Motor neuron (in vitro differentiated cells): ENCODE data around the gene SIRT5. TPM values are rescaled to one million over a fixed set of nuclear protein-coding genes. Genes with fewer than 3 reads are reported as not detected.

Source experiments
- ATAC-seq, 8 experiments: fragments of 200-7000 bp; cut with Tn5 transposase; replicated peaks in 6 of 8; 2 replicates each; pipeline ENCODE4 v1.8.0; 2021; ENCODE audit warnings: mild to moderate bottlenecking in 8 of 8, moderate library complexity in 8 of 8
- H3K27ac ChIP-seq, 2 donors: fragments of 250-450 bp; sonication (Bioruptor Pico); 2 replicates each; pipeline ENCODE4 v1.9.0; 2021; ENCODE audit warnings: antibody characterized with exemption in 2 of 2, mild to moderate bottlenecking in 2 of 2, moderate library complexity in 1 of 2
- H3K4me1 ChIP-seq, 2 donors: fragments of 250-450 bp; sonication (Bioruptor Pico); replicated peaks in 1 of 2; 2 replicates each; pipeline ENCODE4 v1.6.1; 2021; ENCODE audit warnings: antibody characterized with exemption in 2 of 2, mild to moderate bottlenecking in 2 of 2, moderate library complexity in 1 of 2
- H3K4me3 ChIP-seq, 5 donors: fragments of 250-450 bp; sonication (Bioruptor Pico); 2 replicates each; pipeline ENCODE4 v1.9.0; 2021; ENCODE audit warnings: antibody characterized with exemption in 5 of 5, mild to moderate bottlenecking in 5 of 5, moderate library complexity in 4 of 5
- WGBS, 10 experiments: fragments of 450-650 bp; shearing (Covaris generic); methylation state at CpG; one replicate each; pipeline ENCODE4 v1.0.0; 2022; 5-methylcytosine and 5-hydroxymethylcytosine counted together
- in situ Hi-C, 9 experiments: fragments of 400-800 bp; cut with MboI; loops; one replicate each; pipeline ENCODE4 v1.15.0; 2021; ENCODE audit warnings: low sequenced_read_pairs in 9 of 9, low pct_unique_long_range_greater_than_20kb in 2 of 9; ENCODE audit not compliant: unreplicated experiment in 9 of 9
- total RNA-seq, 8 experiments: library from RNA; unstranded; fragments of 300-600 nt; gene quantifications; 2 replicates each; pipeline versions ENCODE4 v1.2.3 to v1.2.4, GENCODE V29; 2022

SIRT5 gene
- 10 to 100 TPM in 3 of 8 experiments, 1 to 10 TPM in 5; 6.5 to 13.8 (median 9.6) TPM for total RNA-seq

DNA sequence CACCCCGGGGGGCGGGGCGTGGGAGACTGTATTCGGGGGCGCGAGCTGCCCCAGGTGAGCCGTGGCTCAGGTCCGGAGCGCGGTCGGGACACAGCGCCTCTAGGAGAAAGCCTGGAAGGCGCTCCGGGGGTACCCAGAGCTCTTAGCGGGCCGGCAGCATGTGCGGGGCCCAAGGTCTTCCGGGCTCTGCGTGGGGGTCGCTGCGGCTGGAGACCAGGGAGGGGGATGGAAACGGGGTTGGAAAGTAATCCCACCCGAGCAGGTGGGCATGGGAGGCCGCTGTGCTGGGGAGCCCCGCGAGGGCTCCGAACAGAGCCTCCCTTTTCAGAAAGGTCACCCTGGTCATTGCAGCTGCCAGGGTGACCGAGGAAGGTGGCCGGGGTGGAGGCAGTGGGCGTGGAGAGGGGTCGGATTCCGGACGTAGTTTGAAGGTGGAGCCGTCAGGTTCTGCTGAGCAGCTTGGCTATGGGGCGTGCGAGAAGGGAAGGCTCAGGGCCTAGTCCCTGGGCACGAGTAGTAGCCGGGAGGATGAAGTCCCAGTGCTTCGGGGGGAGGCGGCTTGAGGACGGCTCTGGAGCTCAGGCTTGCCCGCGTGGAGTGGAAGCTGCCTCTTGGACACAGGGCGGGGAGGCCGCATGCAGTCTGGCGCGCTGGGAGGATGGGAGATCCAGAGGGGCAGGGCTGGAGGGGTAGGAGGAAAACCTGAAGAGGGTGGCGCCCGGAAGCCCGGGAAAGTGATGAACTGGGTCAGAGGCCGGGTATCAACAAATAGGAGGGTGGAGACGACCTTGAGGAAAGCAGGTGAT is at the start of gene SIRT5:
Gene SIRT5, plus strand, starts transcription at position 31 of the 806 bp plus-strand sequence. CDS start 9,510 bp downstream, outside the sequence.
- ATAC-seq: peak; percentile 44 to 83 (median 58)
- peak within 1 kb of the TSS; percentile 56 to 78 (median 67) for H3K4me3 ChIP-seq
- 0 to 2% (median 0%) methylated on average over 1 to 14 of the region's 52 CpGs; no CpG with 5 or more reads in 1 of the 10 experiments for WGBS, 10 experiments
- peak within 1 kb of the TSS; percentile 64 to 81 for H3K27ac ChIP-seq
- in situ Hi-C loops: loop anchor here in 3 of 9 experiments (10.0 to 25.0 kb wide), 2 partner anchors 230 to 237 kb away; partner anchors contain the start of gene TBC1D7 (in 2 of the 3)
- H3K4me1 ChIP-seq: peaks cover 5 to 6% of the 10 kb centered on the region in 2 donors

DNA sequence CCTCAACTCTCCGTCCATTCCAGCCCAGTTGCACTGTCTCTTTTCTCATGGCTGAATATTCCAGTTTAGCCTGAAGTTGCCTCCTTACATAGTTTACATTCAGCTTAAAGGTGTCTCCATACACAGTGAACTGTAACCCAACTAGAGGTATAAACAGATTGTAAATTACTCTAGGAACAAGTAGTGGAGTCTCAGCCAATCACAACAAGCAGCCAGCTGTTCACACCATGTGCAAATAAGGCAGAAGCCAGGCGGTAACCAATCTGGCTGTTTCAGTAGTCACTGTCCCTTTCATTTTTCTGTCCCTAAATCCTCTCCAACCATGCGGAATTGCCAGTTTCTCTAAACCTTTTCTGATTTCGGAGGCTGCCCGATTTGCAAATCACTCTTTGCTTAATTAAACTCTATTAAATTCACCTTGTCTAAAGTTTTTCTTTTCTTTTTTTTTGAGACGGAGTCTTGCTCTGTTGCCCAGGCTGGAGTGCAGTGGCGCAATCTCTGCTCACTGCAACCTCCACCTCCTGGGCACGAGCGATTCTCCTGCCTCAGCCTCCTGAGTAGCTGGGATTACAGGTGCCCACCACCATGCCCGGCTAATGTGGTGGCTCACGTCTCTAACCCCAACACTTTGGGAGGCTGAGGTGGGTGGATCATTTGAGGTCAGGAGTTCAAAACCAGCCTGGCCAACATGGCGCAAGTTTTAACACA is 49.4 kb upstream of the SIRT5 start:
- in situ Hi-C loops: loop anchor here in 1 of 9 experiments (25.0 kb wide), 1 partner anchor 188 kb away; the partner anchor contains the start of gene TBC1D7
- H3K4me3 ChIP-seq: no peak overlapping the region
- H3K27ac ChIP-seq: no peak overlapping the region
- WGBS, 10 experiments: 83 to 100% (median 95%) methylated on average over 2 to 12 of the region's 12 CpGs
- peak in 1 of 8 experiments; percentile 18 for ATAC-seq
- H3K4me1 ChIP-seq: no peaks in the 10 kb centered on the region

DNA sequence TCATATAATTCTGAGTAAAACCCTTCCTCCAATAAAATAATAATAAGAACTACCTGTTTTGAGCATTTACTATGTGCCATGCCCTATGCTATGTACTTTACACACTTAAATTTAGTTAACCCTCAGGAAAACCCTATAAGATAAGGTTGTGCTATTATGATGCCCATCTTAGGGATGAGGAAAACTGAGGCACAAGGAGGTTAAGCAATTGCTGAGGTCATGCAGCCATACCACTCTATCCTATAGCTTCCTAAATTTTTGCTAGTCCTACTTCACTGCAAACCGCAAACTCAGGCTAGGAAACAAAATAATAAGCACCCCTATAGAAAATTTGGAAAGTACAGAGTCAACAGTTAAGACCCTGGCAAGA is 48.1 kb upstream of the SIRT5 start:
- H3K4me3 ChIP-seq: no peak overlapping the region
- no peak for ATAC-seq
- H3K4me1 ChIP-seq: no peaks in the 10 kb centered on the region
- WGBS, 10 experiments: 88 to 100% (median 100%) methylated on average over 1 of the region's 1 CpG; no CpG with 5 or more reads in 4 of the 10 experiments
- in situ Hi-C loops: loop anchor here in 1 of 9 experiments (25.0 kb wide), 1 partner anchor 189 kb away; the partner anchor contains the start of gene TBC1D7
- H3K27ac ChIP-seq: no peak overlapping the region

DNA sequence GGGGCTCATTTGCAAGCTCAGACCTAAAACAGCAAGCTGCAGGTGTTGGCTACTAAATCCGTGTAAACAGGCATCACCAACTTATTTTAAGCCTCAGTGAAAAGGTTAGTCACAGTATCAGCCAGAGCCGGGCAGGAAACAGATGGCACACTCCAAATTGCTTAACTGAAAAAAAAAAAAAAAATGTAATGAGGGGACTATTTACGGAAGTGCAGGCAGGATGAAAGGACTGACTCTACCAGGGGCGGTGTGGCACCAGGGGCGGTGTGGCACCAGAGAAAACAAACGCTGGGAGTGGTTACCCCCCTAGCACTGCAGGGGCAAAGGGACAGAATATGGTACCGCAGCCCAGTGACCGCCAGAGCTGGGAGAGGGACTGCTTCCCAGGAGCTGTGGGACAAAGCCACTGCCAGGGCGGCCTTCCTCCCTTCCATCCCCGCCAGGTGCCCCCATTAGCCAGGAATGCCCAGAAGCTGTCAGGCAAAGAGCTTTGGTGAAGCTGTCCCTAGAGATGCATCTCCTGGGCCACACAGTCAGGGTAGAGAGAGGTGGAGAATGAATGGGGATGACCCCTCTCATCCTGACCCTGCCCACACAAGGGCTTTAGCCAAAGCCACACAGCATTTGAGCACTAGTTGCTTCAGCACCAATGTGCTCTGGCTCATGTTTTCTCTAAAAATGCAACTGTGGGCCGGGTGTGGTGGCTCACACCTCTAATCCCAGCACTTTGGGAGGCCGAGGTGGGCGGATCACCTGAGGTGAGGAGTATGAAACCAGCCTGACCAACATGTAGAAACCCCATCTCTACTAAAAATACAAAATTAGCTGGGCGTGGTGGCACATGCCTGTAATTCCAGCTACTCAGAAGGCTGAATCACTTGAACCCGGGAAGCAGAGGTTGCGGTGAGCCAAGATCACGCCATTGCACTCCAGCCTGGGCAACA is 47.4 kb upstream of the SIRT5 start:
- in situ Hi-C loops: loop anchor here in 1 of 9 experiments (25.0 kb wide), 1 partner anchor 190 kb away; the partner anchor contains the start of gene TBC1D7
- WGBS, 10 experiments: 40 to 100% (median 89%) methylated on average over 1 to 13 of the region's 17 CpGs; no CpG with 5 or more reads in 1 of the 10 experiments
- no peaks in the 10 kb centered on the region for H3K4me1 ChIP-seq
- ATAC-seq: no peak
- no peak overlapping the region for H3K27ac ChIP-seq
- H3K4me3 ChIP-seq: no peak overlapping the region

DNA sequence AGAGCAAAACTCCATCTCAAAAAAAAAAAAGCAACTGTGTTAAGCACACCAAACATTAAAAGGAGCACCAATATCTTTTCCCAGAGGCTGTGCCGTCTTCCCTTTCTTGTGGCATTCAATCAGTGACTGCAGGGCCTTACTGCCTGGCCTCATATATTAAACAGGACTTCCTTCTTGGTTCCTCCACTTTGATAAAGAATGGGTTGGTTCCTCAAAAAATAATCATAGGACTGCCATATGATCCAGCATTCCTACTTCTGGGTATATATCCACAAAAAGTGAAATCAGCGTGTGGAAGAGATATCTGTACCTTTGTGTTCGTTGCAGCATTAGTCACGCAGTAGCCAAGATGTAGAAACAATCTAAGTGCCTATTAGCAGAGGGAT is 46.7 kb upstream of the SIRT5 start:
- Histone ChIP-seq H3K27ac (no peak overlapping the region), H3K4me1 (no peaks in the 10 kb centered on the region), H3K4me3 (no peak overlapping the region)
- ATAC-seq: no peak
- in situ Hi-C loops: loop anchor here in 1 of 9 experiments (25.0 kb wide), 1 partner anchor 190 kb away; the partner anchor contains the start of gene TBC1D7
- 75 to 100% (median 96%) methylated on average over 1 to 4 of the region's 4 CpGs; no CpG with 5 or more reads in 5 of the 10 experiments for WGBS, 10 experiments

DNA sequence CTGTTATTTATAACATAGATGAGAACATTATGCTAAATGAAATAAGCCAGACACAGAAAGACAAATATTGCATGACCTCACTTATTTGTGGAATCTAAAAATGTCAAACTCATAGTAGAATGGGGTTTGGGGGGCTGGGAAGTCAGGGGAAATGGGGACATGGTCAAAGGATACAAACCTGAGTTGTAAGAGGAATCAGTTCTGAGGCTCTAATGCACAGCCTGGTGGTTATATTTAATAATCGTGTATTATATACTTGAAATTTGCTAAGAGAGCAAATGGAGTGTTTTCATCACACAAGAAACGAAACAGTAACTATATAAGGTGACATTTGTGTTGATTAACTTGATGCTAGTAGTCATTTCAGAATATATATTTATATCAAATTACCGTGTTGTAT is 46.2 kb upstream of the SIRT5 start:
- WGBS, 10 experiments: 49 to 100% (median 83%) methylated on average over 1 to 3 of the region's 3 CpGs
- H3K27ac ChIP-seq: no peak overlapping the region
- in situ Hi-C loops: loop anchor here in 1 of 9 experiments (25.0 kb wide), 1 partner anchor 191 kb away; the partner anchor contains the start of gene TBC1D7
- no peak overlapping the region for H3K4me3 ChIP-seq
- no peaks in the 10 kb centered on the region for H3K4me1 ChIP-seq
- ATAC-seq: no peak

DNA sequence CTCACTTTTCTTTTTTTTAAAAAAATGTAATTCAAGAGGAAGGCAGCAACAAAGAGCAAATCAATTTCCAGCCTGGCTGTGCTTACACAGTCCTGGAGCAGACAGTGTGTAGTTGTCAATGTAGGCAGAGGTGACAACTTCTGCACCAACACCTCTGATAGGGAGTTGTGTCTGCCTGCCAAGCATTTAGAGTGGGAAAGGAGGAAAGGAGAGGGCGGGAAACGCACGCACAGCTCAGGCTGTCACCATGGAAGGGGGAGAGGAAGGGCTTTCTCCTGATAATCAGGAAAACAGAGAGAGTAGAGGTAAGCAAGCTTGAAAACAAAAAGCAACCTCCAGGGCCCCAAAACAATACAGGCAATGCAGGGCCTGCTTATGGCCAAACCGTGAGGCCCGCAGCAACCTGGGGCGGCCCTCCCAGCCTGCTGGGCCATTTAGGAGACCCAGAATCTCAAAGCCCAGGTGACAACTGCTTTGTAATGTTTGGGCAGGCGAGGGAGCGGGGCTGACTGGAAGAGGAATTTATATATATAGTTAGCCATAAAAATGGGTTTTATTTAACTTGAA is 45.5 kb upstream of the SIRT5 start:
- in situ Hi-C loops: loop anchor here in 1 of 9 experiments (25.0 kb wide), 1 partner anchor 192 kb away; the partner anchor contains the start of gene TBC1D7
- ATAC-seq: peak in 1 of 8 experiments; percentile 19
- 63 to 100% (median 83%) methylated on average over 1 to 8 of the region's 8 CpGs; no CpG with 5 or more reads in 3 of the 10 experiments for WGBS, 10 experiments
- H3K4me1 ChIP-seq: no peaks in the 10 kb centered on the region
- H3K4me3 ChIP-seq: no peak overlapping the region
- no peak overlapping the region for H3K27ac ChIP-seq

DNA sequence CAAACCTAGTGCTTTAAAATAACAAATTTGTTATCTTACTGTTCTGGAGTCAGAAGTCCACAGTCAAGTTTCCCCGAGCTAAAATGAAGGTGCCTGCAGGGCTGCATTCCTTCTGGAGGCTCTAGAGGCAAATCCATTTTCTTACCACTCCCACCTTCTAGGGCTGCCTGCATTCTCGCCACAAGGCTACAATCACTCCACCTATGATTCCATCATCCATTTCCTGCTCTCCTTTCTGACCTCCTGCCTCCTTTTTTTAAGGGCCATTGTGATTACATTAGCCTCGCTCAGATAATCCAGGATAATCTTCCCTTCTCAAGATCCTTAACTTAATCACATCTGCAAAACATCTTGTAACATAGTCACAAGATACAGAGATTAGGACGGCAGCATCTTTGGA is 42.4 kb upstream of the SIRT5 start:
- in situ Hi-C loops: loop anchor here in 1 of 9 experiments (25.0 kb wide), 1 partner anchor 195 kb away; the partner anchor contains the start of gene TBC1D7
- WGBS, 10 experiments: 25 to 90% (median 63%) methylated on average over 2 to 4 of the region's 4 CpGs
- Histone ChIP-seq H3K27ac (no peak overlapping the region), H3K4me1 (peaks cover 0 to 2% of the 10 kb centered on the region in 2 donors), H3K4me3 (no peak overlapping the region)
- peak in 2 of 8 experiments; percentile 63 to 93 for ATAC-seq

DNA sequence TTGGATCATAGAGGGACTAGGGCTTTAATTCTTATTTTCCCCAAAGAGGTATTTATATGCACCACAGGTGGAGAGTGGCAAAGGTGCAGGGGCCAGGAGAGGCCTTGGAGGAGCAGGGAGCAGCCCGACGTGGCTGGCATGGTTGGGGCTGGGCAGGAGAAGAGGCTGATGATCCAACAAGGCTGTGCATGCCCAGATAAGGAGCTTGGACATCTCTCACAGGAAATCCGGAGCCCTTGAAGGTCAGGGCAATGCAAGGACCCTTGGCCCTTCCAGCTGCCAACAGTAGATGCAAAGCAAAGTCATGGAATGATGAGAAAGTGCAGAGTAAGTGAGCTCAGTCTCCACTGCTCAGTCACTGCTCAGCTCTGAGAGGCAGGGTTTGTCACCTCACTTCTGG is 39.9 kb upstream of the SIRT5 start:
- no peak overlapping the region for H3K4me3 ChIP-seq
- H3K27ac ChIP-seq: no peak overlapping the region
- no peak for ATAC-seq
- WGBS, 10 experiments: 94 to 96% methylated on average over 3 of the region's 3 CpGs; no CpG with 5 or more reads in 8 of the 10 experiments
- in situ Hi-C loops: loop anchor here in 1 of 9 experiments (25.0 kb wide), 1 partner anchor 197 kb away; the partner anchor contains the start of gene TBC1D7
- H3K4me1 ChIP-seq: peaks cover 0 to 2% of the 10 kb centered on the region in 2 donors

DNA sequence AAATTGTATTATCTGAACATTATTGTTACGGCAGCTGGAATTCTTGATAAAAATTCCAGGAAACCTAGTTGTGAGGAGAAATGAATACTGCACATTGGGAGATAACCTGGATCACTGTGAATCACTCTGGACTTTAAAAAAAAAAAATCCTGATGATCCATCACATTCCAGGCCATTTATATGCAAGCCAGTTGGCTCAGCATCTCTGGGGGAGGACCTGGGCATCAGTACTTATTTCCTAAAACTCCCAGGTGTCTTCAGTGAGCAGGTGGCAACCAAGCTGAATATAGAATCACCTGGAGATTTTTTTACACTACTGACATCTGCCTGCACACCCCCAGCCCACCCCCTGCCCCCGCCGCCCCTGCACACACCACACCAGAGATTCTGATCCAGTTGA is 39.1 kb upstream of the SIRT5 start:
- Histone ChIP-seq H3K4me3 (no peak overlapping the region), H3K27ac (no peak overlapping the region), H3K4me1 (peaks cover 0 to 2% of the 10 kb centered on the region in 2 donors)
- in situ Hi-C loops: loop anchor here in 1 of 9 experiments (25.0 kb wide), 1 partner anchor 198 kb away; the partner anchor contains the start of gene TBC1D7
- ATAC-seq: no peak
- WGBS, 10 experiments: 77 to 100% (median 100%) methylated on average over 1 to 2 of the region's 3 CpGs; no CpG with 5 or more reads in 2 of the 10 experiments

DNA sequence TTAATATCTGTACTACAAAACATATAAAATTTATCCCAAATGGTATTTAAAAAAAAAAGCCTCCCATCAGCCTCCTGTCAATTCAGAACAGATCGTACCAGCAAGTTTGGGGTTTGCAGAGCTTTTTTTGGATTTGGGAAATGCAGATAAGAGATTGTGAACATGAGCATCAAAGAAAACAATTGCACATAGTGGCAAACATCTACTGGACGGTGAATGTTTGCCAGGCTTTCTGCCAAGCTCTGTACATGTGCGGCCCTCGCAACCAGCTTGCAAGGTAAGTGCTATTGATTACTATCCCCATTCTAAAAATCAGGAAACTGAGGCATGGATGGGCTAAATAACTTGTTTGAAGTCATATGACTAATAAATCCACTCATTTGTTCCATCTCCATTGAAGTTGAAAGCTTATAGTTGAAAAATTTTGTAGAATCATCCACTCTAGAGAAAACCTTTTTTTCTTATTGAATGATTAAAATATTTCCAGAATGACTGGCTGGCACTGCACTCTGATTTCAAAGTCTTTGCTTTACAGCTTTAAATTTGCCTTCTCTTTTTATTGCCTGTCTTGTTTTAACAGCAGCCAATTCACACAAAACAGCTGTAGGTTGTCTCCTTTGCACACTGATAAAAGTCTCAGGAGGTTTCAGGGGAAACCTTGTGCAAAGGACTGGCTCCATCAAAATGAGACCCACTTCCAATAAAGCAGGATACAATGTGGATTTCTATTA is 37.4 kb upstream of the SIRT5 start:
- no peak for ATAC-seq
- no peak overlapping the region for H3K27ac ChIP-seq
- peaks cover 0 to 2% of the 10 kb centered on the region in 2 donors for H3K4me1 ChIP-seq
- H3K4me3 ChIP-seq: no peak overlapping the region
- WGBS, 10 experiments: 31 to 100% (median 94%) methylated on average over 1 to 4 of the region's 4 CpGs
- in situ Hi-C loops: loop anchor here in 1 of 9 experiments (25.0 kb wide), 1 partner anchor 200 kb away; the partner anchor contains the start of gene TBC1D7
